Activated CD4-positive, alpha-beta T cell treated with anti-CD3 and anti-CD28 coated beads, Interleukin-2, Interleukin-6, amounts not matched to agents 100 ng/mL and 50 ng/mL, durations not matched to agents 16 hours and 8 hours (primary cell): ENCODE data around the gene NXPE1.
A peak's percentile ranks its signal among the peaks of the same experiment; 100 is the strongest.
"Not testable (repeated sequence)": the region's sequence is repeated elsewhere in the genome, so short reads cannot be mapped to it uniquely, and the experiment has no call there.

Experiments used
- DNase-seq: peaks from one replicate; pipeline ENCODE4 v3.0.0-alpha.2; 2020

NXPE1 gene

GRCh38 chr11:114559425-114560310 is at the start of gene NXPE1:
TSS of gene NXPE1 (minus strand) at chr11:114559881. CDS start at chr11:114551201, 8,680 bp downstream.
- DNase-seq = no peak

GRCh38 chr11:114609429-114609828 is 49.7 kb upstream of the NXPE1 start:
- no peak for DNase-seq

- DNase-seq = not testable (repeated sequence)
Measured at GRCh38 chr11:114608605-114609004, 48.9 kb upstream of the NXPE1 start.

GRCh38 chr11:114607753-114608459 is 48.2 kb upstream of the NXPE1 start:
- no peak for DNase-seq

GRCh38 chr11:114606802-114607075 is 47.1 kb upstream of the NXPE1 start:
- not testable (repeated sequence) for DNase-seq

- DNase-seq = no peak
Measured at GRCh38 chr11:114606003-114606801, 46.5 kb upstream of the NXPE1 start.

- DNase-seq = no peak
Measured at GRCh38 chr11:114605370-114605769, 45.7 kb upstream of the NXPE1 start.

- no peak for DNase-seq
Measured at GRCh38 chr11:114604886-114605285, 45.2 kb upstream of the NXPE1 start.

GRCh38 chr11:114604179-114604813 is 44.6 kb upstream of the NXPE1 start:
- DNase-seq = no peak

GRCh38 chr11:114603151-114603550 is 43.5 kb upstream of the NXPE1 start:
- DNase-seq = not testable (repeated sequence)

GRCh38 chr11:114598461-114598860 is 38.8 kb upstream of the NXPE1 start:
- DNase-seq = no peak

- no peak for DNase-seq
Measured at GRCh38 chr11:114596175-114596919, 36.7 kb upstream of the NXPE1 start.

- no peak for DNase-seq
Measured at GRCh38 chr11:114595571-114595970, 35.9 kb upstream of the NXPE1 start, which contains the start of gene NXPE4. TSS of gene NXPE4 (minus strand) at chr11:114595786. CDS start at chr11:114594759, 1,027 bp downstream.

GRCh38 chr11:114594703-114595102 is 35.0 kb upstream of the NXPE1 start:
- DNase-seq = no peak

GRCh38 chr11:114587398-114587953 is 27.8 kb upstream of the NXPE1 start:
- DNase-seq = no peak

- no peak for DNase-seq
Measured at GRCh38 chr11:114586797-114587196, 27.1 kb upstream of the NXPE1 start.

GRCh38 chr11:114571712-114572111 is 12.0 kb upstream of the NXPE1 start:
- no peak for DNase-seq

GRCh38 chr11:114569801-114570200 is 10.1 kb upstream of the NXPE1 start:
- DNase-seq = no peak

- no peak for DNase-seq
Measured at GRCh38 chr11:114566276-114566675, 6.6 kb upstream of the NXPE1 start.

- DNase-seq = no peak
Measured at GRCh38 chr11:114564831-114565230, 5.2 kb upstream of the NXPE1 start.

GRCh38 chr11:114563077-114563476 is 3.4 kb upstream of the NXPE1 start:
- DNase-seq = peak; percentile 5
